GM18508 (cell line): Measurements from ENCODE around the gene GPHN.

ENCODE experiments used
- ATAC-seq: cut with Tn5 transposase; IDR thresholded peaks from one replicate; pipeline ENCODE4 v1.9.1; 2021; ENCODE audit warnings: moderate number of reproducible peaks; ENCODE audit not compliant: insufficient read depth, unreplicated experiment

The GPHN gene

GRCh38 chr14:67129768-67130167, 621.8 kb downstream of the GPHN start:
- no peak for ATAC-seq

- no peak for ATAC-seq
Observed at GRCh38 chr14:67131691-67132090, 623.7 kb downstream of the GPHN start.

GRCh38 chr14:67133144-67133543, 625.2 kb downstream of the GPHN start:
- no peak for ATAC-seq

GRCh38 chr14:67133595-67134441, 625.9 kb downstream of the GPHN start:
- ATAC-seq = no peak

- no peak for ATAC-seq
Observed at GRCh38 chr14:67137744-67138371, 629.9 kb downstream of the GPHN start.

GRCh38 chr14:67140556-67140955, 632.6 kb downstream of the GPHN start:
- no peak for ATAC-seq

GRCh38 chr14:67141146-67141900, 633.4 kb downstream of the GPHN start:
- no peak for ATAC-seq

GRCh38 chr14:67151082-67151666, 643.2 kb downstream of the GPHN start:
- no peak for ATAC-seq

GRCh38 chr14:67158566-67158965, 650.6 kb downstream of the GPHN start:
- no peak for ATAC-seq

- ATAC-seq = no peak
Observed at GRCh38 chr14:67162385-67162784, 654.4 kb downstream of the GPHN start.

- no peak for ATAC-seq
Observed at GRCh38 chr14:67166450-67166853, 658.5 kb downstream of the GPHN start.

GRCh38 chr14:67167420-67168109, 659.6 kb downstream of the GPHN start:
- no peak for ATAC-seq

- ATAC-seq = no peak
Observed at GRCh38 chr14:67168110-67168441, 660.1 kb downstream of the GPHN start.

- ATAC-seq = no peak
Observed at GRCh38 chr14:67170660-67171059, 662.7 kb downstream of the GPHN start.

- ATAC-seq = no peak
Observed at GRCh38 chr14:67172056-67172455, 664.1 kb downstream of the GPHN start.

- no peak for ATAC-seq
Observed at GRCh38 chr14:67172520-67172919, 664.6 kb downstream of the GPHN start.

- ATAC-seq = no peak
Observed at GRCh38 chr14:67173719-67174118, 665.8 kb downstream of the GPHN start.

GRCh38 chr14:67186172-67186768, 678.3 kb downstream of the GPHN start:
- ATAC-seq = no peak

- no peak for ATAC-seq
Observed at GRCh38 chr14:67186789-67187584, 679.0 kb downstream of the GPHN start.
